ENCODE data around the gene CHID1.

- TF ChIP-seq, protein P1, sequence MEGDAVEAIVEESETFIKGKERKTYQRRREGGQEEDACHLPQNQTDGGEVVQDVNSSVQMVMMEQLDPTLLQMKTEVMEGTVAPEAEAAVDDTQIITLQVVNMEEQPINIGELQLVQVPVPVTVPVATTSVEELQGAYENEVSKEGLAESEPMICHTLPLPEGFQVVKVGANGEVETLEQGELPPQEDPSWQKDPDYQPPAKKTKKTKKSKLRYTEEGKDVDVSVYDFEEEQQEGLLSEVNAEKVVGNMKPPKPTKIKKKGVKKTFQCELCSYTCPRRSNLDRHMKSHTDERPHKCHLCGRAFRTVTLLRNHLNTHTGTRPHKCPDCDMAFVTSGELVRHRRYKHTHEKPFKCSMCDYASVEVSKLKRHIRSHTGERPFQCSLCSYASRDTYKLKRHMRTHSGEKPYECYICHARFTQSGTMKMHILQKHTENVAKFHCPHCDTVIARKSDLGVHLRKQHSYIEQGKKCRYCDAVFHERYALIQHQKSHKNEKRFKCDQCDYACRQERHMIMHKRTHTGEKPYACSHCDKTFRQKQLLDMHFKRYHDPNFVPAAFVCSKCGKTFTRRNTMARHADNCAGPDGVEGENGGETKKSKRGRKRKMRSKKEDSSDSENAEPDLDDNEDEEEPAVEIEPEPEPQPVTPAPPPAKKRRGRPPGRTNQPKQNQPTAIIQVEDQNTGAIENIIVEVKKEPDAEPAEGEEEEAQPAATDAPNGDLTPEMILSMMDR (IDR thresholded peaks at IDR 0.05), result no peak
- no peak for TF ChIP-seq POLR2A (IDR thresholded peaks at IDR 0.05)
Observed at GRCh38 chr11:925158-925495, 14.5 kb upstream of the CHID1 start.
